Stimulated activated CD4-positive, alpha-beta T cell treated with anti-CD3 and anti-CD28 coated beads, TNF-alpha, amount 100 ng/mL, for 24 hours (primary cell): ENCODE measurements around the gene RASAL1.

Experiments used
- DNase-seq, 3 experiments: peaks; one replicate each; pipeline ENCODE4 v3.0.0-alpha.2; 2020; ENCODE audit warnings: low read depth in 3 of 3

The RASAL1 gene

GRCh38 chr12:113135178-113136127 is at the start of gene RASAL1:
TSS of gene RASAL1 (minus strand) at chr12:113135761. CDS start at chr12:113135462, 299 bp downstream.
- peak; percentile 57 to 87 (median 64) for DNase-seq

- DNase-seq = peak; percentile 78 to 87 (median 80)
Measured at GRCh38 chr12:113184900-113185179, 49.3 kb upstream of the RASAL1 start.

GRCh38 chr12:113184098-113184899 is 48.7 kb upstream of the RASAL1 start:
- DNase-seq = peak in 1 of 3 experiments; percentile 28

GRCh38 chr12:113183030-113183589 is 47.5 kb upstream of the RASAL1 start:
- no peak for DNase-seq

GRCh38 chr12:113181975-113182374 is 46.4 kb upstream of the RASAL1 start:
- DNase-seq = no peak

- no peak for DNase-seq
Measured at GRCh38 chr12:113180333-113180732, 44.8 kb upstream of the RASAL1 start.

GRCh38 chr12:113179023-113179422 is 43.5 kb upstream of the RASAL1 start:
- no peak for DNase-seq

- peak; percentile 46 to 79 (median 73) for DNase-seq
Measured at GRCh38 chr12:113174461-113175384, 39.2 kb upstream of the RASAL1 start.

- no peak for DNase-seq
Measured at GRCh38 chr12:113173081-113173698, 37.6 kb upstream of the RASAL1 start.

GRCh38 chr12:113172185-113172584 is 36.6 kb upstream of the RASAL1 start:
- no peak for DNase-seq

- no peak for DNase-seq
Measured at GRCh38 chr12:113171543-113171942, 36.0 kb upstream of the RASAL1 start.

- DNase-seq = no peak
Measured at GRCh38 chr12:113170926-113171325, 35.4 kb upstream of the RASAL1 start.

- no peak for DNase-seq
Measured at GRCh38 chr12:113170457-113170856, 34.9 kb upstream of the RASAL1 start.

GRCh38 chr12:113169697-113170096 is 34.1 kb upstream of the RASAL1 start:
- DNase-seq = no peak

GRCh38 chr12:113167868-113168267 is 32.3 kb upstream of the RASAL1 start:
- no peak for DNase-seq

- no peak for DNase-seq
Measured at GRCh38 chr12:113165521-113166450, 30.2 kb upstream of the RASAL1 start.

- no peak for DNase-seq
Measured at GRCh38 chr12:113164014-113164413, 28.5 kb upstream of the RASAL1 start.

GRCh38 chr12:113163030-113163360 is 27.4 kb upstream of the RASAL1 start:
- DNase-seq = no peak

GRCh38 chr12:113162102-113163029 is 26.8 kb upstream of the RASAL1 start:
- DNase-seq = no peak
